ENCODE results near the gene GLI3. TPM values are rescaled to one million over a fixed set of nuclear protein-coding genes. Genes with fewer than 3 reads are reported as not detected.

GLI3 gene
- total RNA-seq, 1 experiment from 2014 or later: 45.0 TPM

DNA sequence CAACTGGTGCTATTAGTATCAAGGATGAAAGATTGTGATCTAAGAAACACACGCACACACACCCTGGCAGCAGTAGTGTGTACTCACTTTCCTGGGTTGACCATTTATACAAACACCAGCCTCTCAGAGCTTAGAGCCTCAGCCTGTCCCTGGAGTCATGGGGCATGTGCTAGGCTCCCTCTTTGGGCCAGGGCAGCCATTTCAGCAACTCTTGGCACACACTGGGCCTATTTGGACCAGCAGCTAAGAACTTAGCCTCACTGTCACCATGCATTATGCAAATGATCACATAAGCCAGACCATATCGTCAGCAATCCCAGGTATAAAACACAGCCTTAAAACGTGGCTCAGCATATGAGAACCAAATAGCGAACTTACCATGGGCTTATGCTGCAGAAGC is 51.3 kb downstream of the GLI3 start:
- Histone ChIP-seq H3K23me2 (ENCODE audit: insufficient read length, low read depth, low read length, poor library complexity, severe bottlenecking) (no peaks in the 10 kb centered on the region), H3K4ac (ENCODE audit: low read depth, low read length) (no peak overlapping the region), H4K20me1 (ENCODE audit: control insufficient read depth, insufficient read depth, insufficient read length) (no peaks in the 10 kb centered on the region), H3K23ac (ENCODE audit: insufficient read length, low read depth, low read length) (no peak overlapping the region), H2BK20ac (ENCODE audit: low read depth, low read length, poor library complexity, severe bottlenecking) (no peak overlapping the region), H3K79me1 (ENCODE audit: insufficient read depth, low read depth, low read length, poor library complexity, severe bottlenecking) (no peaks in the 10 kb centered on the region), H2AFZ (ENCODE audit: low read length) (no peak overlapping the region), H3T11ph (ENCODE audit: low read length) (no peak overlapping the region), H2BK12ac (ENCODE audit: insufficient read length, low read depth, low read length) (no peak overlapping the region), H2BK5ac (ENCODE audit: insufficient read length, low read length) (no peak overlapping the region), H2BK120ac (ENCODE audit: low read depth, low read length, poor library complexity, severe bottlenecking) (no peak overlapping the region), H3K9ac (ENCODE audit: extremely low read depth, insufficient read length, low read length) (no peak overlapping the region), H3K4me2 (ENCODE audit: insufficient read depth, insufficient read length, low read length) (no peak overlapping the region), H3K14ac (ENCODE audit: insufficient read depth, low read length) (no peak overlapping the region), H3K79me2 (ENCODE audit: insufficient read depth, low read length) (no peaks in the 10 kb centered on the region), H3K27ac (ENCODE audit: insufficient read length, low read depth, low read length) (no peak overlapping the region), H2BK15ac (ENCODE audit: low read depth, low read length) (no peak overlapping the region), H4K8ac (replicated peaks; ENCODE audit: insufficient read length, low read depth, low read length) (no peak overlapping the region), H3K9me3 (ENCODE audit: control insufficient read depth, low read depth, low read length) (no peaks in the 10 kb centered on the region), H3K4me1 (ENCODE audit: insufficient read depth, low read length) (no peaks in the 10 kb centered on the region), H3K56ac (ENCODE audit: insufficient read length, low read depth, low read length) (no peak overlapping the region), H2AK5ac (ENCODE audit: insufficient read length, low read length) (no peak overlapping the region), H4K5ac (ENCODE audit: insufficient read length, low read depth, low read length) (no peak overlapping the region), H3K27me3 (ENCODE audit: insufficient read depth, low read length) (no peaks in the 10 kb centered on the region), H3K18ac (ENCODE audit: insufficient read length, low read depth, low read length) (no peak overlapping the region), H4K91ac (ENCODE audit: insufficient read length, low read depth, low read length) (no peak overlapping the region)
- no peaks in the 10 kb centered on the region for H3K9me3 Mint-ChIP-seq
- no peak for DNase-seq
- TF ChIP-seq, protein P1, sequence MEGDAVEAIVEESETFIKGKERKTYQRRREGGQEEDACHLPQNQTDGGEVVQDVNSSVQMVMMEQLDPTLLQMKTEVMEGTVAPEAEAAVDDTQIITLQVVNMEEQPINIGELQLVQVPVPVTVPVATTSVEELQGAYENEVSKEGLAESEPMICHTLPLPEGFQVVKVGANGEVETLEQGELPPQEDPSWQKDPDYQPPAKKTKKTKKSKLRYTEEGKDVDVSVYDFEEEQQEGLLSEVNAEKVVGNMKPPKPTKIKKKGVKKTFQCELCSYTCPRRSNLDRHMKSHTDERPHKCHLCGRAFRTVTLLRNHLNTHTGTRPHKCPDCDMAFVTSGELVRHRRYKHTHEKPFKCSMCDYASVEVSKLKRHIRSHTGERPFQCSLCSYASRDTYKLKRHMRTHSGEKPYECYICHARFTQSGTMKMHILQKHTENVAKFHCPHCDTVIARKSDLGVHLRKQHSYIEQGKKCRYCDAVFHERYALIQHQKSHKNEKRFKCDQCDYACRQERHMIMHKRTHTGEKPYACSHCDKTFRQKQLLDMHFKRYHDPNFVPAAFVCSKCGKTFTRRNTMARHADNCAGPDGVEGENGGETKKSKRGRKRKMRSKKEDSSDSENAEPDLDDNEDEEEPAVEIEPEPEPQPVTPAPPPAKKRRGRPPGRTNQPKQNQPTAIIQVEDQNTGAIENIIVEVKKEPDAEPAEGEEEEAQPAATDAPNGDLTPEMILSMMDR (conservative IDR thresholded peaks at IDR 0.05): no peak
- no peaks in the 10 kb centered on the region for H3K27me3 Mint-ChIP-seq (ENCODE audit: low read depth)
- H3K4me1 Mint-ChIP-seq: peaks cover 16 to 20% of the 10 kb centered on the region in 2 experiments
- peaks cover 0 to 3% (median 0%) of the 10 kb centered on the region in 3 experiments; a peak in 2 of 7 replicates for H3K36me3 Mint-ChIP-seq (ENCODE audit: insufficient read depth in 1 of 3, low read depth in 3 of 3)
- no peak overlapping the region for H3K4me3 Mint-ChIP-seq
- no CpG with 5 or more reads among the region's 4 CpGs for WGBS (ENCODE audit: extremely low coverage, insufficient read length, low lambda C conversion rate)
- H3K27ac Mint-ChIP-seq: no peak overlapping the region
